Chondrocyte (in vitro differentiated cells): ENCODE measurements around the gene MTARC2. TPM values are rescaled to one million over a fixed set of nuclear protein-coding genes. Genes with fewer than 3 reads are reported as not detected.

Experiments used
- DNase-seq: peaks from one replicate; pipeline ENCODE4 v3.0.0; 2021; ENCODE audit warnings: mixed read lengths, low spot score
- H3K27ac Mint-ChIP-seq: one replicate; pipeline ENCODE4 v1.8.0; 2021; ENCODE audit warnings: mild to moderate bottlenecking, moderate library complexity, mixed read lengths; ENCODE audit not compliant: unreplicated experiment
- H3K27me3 Mint-ChIP-seq: 2 replicates; pipeline ENCODE4 v1.8.0; 2021; ENCODE audit warnings: low read depth, mixed read lengths
- H3K36me3 Mint-ChIP-seq: 2 replicates; pipeline ENCODE4 v1.8.0; 2021; ENCODE audit warnings: low read depth, mixed read lengths
- H3K4me1 Mint-ChIP-seq: 2 replicates; pipeline ENCODE4 v1.8.0; 2021; ENCODE audit warnings: low read depth, mild to moderate bottlenecking, mixed read lengths
- H3K4me3 Mint-ChIP-seq: one replicate; pipeline ENCODE4 v1.8.0; 2021; ENCODE audit warnings: mild to moderate bottlenecking, moderate library complexity, mixed read lengths; ENCODE audit not compliant: unreplicated experiment
- H3K9me3 Mint-ChIP-seq: 2 replicates; pipeline ENCODE4 v1.8.0; 2021; ENCODE audit warnings: low read depth, mixed read lengths
- total RNA-seq: library from RNA; stranded (reverse); gene quantifications from 3 replicates; pipeline ENCODE4 v1.2.1, GENCODE V29; 2021
- TF ChIP-seq, protein P1 (sequence below): fragments of 200-600 bp; sonication (generic); IDR thresholded peaks from 2 replicates; pipeline ENCODE4 v1.5.0; 2021; ENCODE audit warnings: antibody characterized with exemption, mild to moderate bottlenecking, moderate library complexity

MTARC2 gene
- total RNA-seq, 1 donor from 2014 or later, result 19.5 TPM

DNA sequence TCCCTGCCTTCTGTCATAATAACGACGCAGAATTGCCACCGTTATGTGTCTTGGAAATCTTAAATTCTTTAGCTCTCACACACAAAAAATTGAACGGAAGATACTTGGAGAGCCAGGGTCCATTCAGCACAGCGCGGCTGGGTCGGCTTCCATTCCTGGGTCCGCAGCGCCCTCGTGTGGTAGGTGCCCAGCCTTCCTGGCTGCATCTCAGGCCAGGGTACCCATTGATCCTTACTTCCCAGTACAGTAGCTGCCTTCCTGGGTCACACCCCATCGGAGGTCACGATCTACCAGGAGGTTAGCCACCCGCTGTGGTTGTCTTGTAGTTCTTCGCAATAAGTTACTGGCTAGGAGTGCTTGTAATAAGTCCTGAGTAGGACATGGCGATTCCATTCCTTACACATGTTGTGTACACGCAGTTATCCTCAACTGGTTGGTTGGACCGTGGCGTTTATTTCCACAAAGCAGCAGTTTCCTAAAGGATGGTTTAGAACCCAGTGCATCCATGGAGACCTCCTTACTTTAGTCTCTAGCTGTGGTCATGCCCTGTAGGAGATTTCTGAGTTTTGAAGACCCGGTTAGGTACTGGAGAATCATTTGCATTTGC, 28.7 kb downstream of the MTARC2 start:
- no peak overlapping the region for H3K4me3 Mint-ChIP-seq
- peaks cover 3% of the 10 kb centered on the region for H3K4me1 Mint-ChIP-seq
- H3K27me3 Mint-ChIP-seq, result no peaks in the 10 kb centered on the region
- no peaks in the 10 kb centered on the region for H3K9me3 Mint-ChIP-seq
- peaks cover 4% of the 10 kb centered on the region for H3K36me3 Mint-ChIP-seq
- no peak for DNase-seq
- TF ChIP-seq, protein P1, sequence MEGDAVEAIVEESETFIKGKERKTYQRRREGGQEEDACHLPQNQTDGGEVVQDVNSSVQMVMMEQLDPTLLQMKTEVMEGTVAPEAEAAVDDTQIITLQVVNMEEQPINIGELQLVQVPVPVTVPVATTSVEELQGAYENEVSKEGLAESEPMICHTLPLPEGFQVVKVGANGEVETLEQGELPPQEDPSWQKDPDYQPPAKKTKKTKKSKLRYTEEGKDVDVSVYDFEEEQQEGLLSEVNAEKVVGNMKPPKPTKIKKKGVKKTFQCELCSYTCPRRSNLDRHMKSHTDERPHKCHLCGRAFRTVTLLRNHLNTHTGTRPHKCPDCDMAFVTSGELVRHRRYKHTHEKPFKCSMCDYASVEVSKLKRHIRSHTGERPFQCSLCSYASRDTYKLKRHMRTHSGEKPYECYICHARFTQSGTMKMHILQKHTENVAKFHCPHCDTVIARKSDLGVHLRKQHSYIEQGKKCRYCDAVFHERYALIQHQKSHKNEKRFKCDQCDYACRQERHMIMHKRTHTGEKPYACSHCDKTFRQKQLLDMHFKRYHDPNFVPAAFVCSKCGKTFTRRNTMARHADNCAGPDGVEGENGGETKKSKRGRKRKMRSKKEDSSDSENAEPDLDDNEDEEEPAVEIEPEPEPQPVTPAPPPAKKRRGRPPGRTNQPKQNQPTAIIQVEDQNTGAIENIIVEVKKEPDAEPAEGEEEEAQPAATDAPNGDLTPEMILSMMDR, result peak; percentile 97
- H3K27ac Mint-ChIP-seq, result peak overlapping the region; percentile 29

DNA sequence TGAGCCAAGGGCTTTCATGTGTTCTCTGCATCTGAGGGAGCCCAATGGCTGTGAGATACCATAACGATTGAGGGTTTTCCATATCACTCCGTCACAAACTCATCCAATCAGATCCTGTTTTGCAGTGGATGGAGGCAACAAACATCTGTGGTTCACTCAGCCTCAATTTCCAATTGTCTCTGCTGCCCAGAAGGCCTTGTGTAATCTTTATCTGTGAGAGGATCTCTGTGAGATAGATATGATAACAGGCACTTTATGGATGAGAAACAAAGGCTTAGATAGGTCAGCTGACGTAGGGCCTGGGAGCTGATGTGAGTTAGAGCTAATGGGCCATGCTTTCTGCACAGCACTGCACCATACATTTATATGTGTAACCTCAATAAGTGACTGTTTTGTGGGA, 35.3 kb downstream of the MTARC2 start:
- H3K36me3 Mint-ChIP-seq, result peaks cover 12% of the 10 kb centered on the region
- H3K4me3 Mint-ChIP-seq, result no peak overlapping the region
- no peak overlapping the region for H3K27ac Mint-ChIP-seq

DNA sequence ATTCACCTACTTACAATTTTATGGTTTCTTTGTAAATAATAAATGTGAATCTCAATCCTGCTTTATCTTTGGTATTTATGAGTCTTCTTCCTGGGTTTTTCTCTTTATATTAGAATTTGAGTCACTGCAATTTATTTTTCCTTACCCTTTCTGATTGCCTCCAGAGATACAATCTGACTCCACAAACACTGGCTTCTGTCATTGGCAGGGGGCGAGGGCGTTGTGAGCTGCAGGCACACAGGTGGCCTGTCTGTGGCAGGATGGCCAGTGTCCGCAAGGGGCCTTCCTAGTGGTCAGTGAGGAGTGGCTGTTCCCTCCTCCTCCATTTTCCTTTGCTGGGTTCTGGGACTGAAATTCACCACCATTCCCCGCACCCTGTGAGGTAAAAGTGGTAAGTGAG, 36.6 kb downstream of the MTARC2 start:
- Mint-ChIP-seq H3K36me3 (peaks cover 10% of the 10 kb centered on the region), H3K9me3 (no peaks in the 10 kb centered on the region)
- TF ChIP-seq, protein P1, result no peak

More for the DNA sequence above, 35.3 kb downstream of the MTARC2 start:
- no peak for DNase-seq
- TF ChIP-seq, protein P1, result no peak
- Mint-ChIP-seq H3K27me3 (no peaks in the 10 kb centered on the region), H3K9me3 (no peaks in the 10 kb centered on the region), H3K4me1 (peaks cover 12% of the 10 kb centered on the region)

DNA sequence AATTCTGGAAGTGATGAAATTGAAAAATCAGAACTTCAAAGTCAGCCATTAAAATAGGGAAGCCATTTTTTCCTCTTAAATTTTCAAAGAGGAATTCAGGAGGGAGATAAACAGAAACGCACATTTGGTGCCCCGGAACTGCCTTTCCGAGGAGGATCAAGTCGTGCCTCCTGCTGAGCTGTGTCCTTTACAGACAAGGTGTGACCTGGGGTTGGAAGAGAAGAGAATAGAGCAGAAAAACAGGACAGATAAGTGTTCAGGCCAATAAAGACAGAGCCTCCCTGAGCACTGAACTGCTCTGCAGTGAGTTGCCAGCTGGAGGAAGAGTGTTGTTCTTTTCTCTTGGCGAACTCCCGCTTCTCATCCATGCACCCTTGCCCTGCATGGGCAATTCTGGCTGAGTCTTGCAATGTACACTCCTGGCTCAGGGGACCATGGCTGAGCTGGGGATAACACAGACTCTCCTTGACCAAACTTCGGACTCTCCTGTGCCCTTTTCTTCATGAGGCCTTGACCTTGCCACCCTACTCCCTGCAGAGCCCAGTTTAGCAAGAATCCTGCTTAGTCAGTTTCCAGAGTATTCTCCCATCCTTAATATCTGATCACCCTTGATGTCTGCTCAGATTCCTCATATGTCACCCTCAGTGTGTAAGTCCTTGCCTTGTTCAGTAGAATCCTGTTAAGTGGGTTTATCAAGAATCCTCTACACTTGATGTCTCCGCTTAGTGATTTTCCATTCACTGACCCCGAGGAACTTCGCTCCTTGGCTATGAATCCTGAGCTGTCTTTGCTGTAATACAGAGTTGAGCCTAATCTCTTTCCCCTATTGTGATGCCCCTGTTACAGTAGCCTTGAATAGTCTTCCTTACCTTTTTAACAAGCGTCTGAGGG, 37.3 kb downstream of the MTARC2 start:
- Mint-ChIP-seq H3K4me3 (no peak overlapping the region), H3K27me3 (no peaks in the 10 kb centered on the region), H3K36me3 (peaks cover 10% of the 10 kb centered on the region), H3K9me3 (no peaks in the 10 kb centered on the region), H3K27ac (no peak overlapping the region), H3K4me1 (peaks cover 12% of the 10 kb centered on the region)
- no peak for DNase-seq
- TF ChIP-seq, protein P1, result no peak

More for the DNA sequence above, 36.6 kb downstream of the MTARC2 start:
- H3K27me3 Mint-ChIP-seq, result no peaks in the 10 kb centered on the region
- H3K27ac Mint-ChIP-seq, result no peak overlapping the region
- H3K4me1 Mint-ChIP-seq, result peaks cover 12% of the 10 kb centered on the region
- no peak overlapping the region for H3K4me3 Mint-ChIP-seq
- no peak for DNase-seq

DNA sequence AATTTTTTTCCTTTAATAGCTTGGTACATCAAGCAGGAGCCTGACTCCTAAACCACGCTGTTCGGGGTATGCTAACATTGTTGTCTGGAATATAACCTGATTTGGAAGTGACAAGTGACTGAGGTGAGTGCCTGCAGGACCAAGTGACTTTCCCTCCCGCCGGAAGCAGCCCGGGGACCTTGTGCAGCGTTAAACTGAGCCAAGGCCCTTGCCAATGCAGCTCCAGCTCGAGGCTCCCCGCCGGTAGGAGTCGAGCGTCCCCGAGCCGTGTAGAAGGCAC, 37.9 kb downstream of the MTARC2 start:
- TF ChIP-seq, protein P1, result no peak
- no peak for DNase-seq
- Mint-ChIP-seq H3K27ac (no peak overlapping the region), H3K27me3 (no peaks in the 10 kb centered on the region), H3K36me3 (peaks cover 10% of the 10 kb centered on the region), H3K4me3 (peak overlapping the region; percentile 65), H3K9me3 (no peaks in the 10 kb centered on the region), H3K4me1 (peaks cover 12% of the 10 kb centered on the region)
